B cell (primary cell): ENCODE data around the gene ARHGAP9.

Experiments used
- CTCF ChIP-seq: fragments of 200-600 bp; IDR thresholded peaks from one replicate; pipeline ENCODE4 v1.8.0; 2022; ENCODE audit warnings: antibody characterized with exemption, mild to moderate bottlenecking
- EZH2 ChIP-seq: IDR thresholded peaks from 2 replicates; pipeline ENCODE4 v1.6.1; 2012; ENCODE audit warnings: borderline replicate concordance, low read depth, mild to moderate bottlenecking, moderate library complexity, low read length; ENCODE audit not compliant: insufficient read depth, poor library complexity, severe bottlenecking

- TF ChIP-seq CTCF (no peak), EZH2 (no peak)
Observed at GRCh38 chr12:57514720-57515407, 35.2 kb upstream of the ARHGAP9 start.
